Measurements from ENCODE around the gene INKA2.

INKA2 gene

GRCh38 chr1:111756124-111756513 lies 16.9 kb upstream of the INKA2 start:
- Histone ChIP-seq H3K36me3 (ENCODE audit: insufficient read depth, low read length) (peaks cover 32% of the 10 kb centered on the region), H3K27ac (peak overlapping the region; percentile 86), H3K9ac (ENCODE audit: insufficient read length) (peak overlapping the region; percentile 98), H3K9me3 (ENCODE audit: low read depth, low read length) (no peaks in the 10 kb centered on the region), H3K4me3 (peak overlapping the region; percentile 98)
- TF ChIP-seq FOXP2 (optimal IDR thresholded peaks at IDR 0.05; ENCODE audit: control extremely low read depth, extremely low read length, insufficient read depth) (no peak), EZH2 (IDR thresholded peaks at IDR 0.05) (no peak), POLR2AphosphoS5 (IDR thresholded peaks at IDR 0.05; ENCODE audit: borderline replicate concordance, low read depth, low read length) (no peak)
- no peak for DNase-seq (ENCODE audit: low read depth, low spot score)

- TF ChIP-seq EZH2 (IDR thresholded peaks at IDR 0.05) (no peak), POLR2AphosphoS5 (IDR thresholded peaks at IDR 0.05; ENCODE audit: borderline replicate concordance, low read depth, low read length) (peak; percentile 77), FOXP2 (optimal IDR thresholded peaks at IDR 0.05; ENCODE audit: control extremely low read depth, extremely low read length, insufficient read depth) (no peak)
- DNase-seq (ENCODE audit: low read depth, low spot score), result peak; percentile 86
- Histone ChIP-seq H3K9me3 (ENCODE audit: low read depth, low read length) (no peaks in the 10 kb centered on the region), H3K27ac (peak within 1 kb of the TSS; percentile 86), H3K36me3 (ENCODE audit: insufficient read depth, low read length) (peaks cover 26% of the 10 kb centered on the region), H3K4me3 (peak within 1 kb of the TSS; percentile 98), H3K9ac (ENCODE audit: insufficient read length) (peak within 1 kb of the TSS; percentile 98)
Observed at GRCh38 chr1:111755331-111756123, 16.3 kb upstream of the INKA2 start, which contains the start of gene DDX20. DDX20 (plus strand) TSS chr1:111755901; CDS start chr1:111755925, 24 bp downstream.

GRCh38 chr1:111754984-111755330 lies 15.8 kb upstream of the INKA2 start:
- Histone ChIP-seq H3K36me3 (ENCODE audit: insufficient read depth, low read length) (peaks cover 20% of the 10 kb centered on the region), H3K9me3 (ENCODE audit: low read depth, low read length) (no peaks in the 10 kb centered on the region), H3K4me3 (peak overlapping the region; percentile 98), H3K9ac (ENCODE audit: insufficient read length) (peak overlapping the region; percentile 98), H3K27ac (peak overlapping the region; percentile 86; the same call in 1 of the 2 replicates)
- TF ChIP-seq POLR2AphosphoS5 (IDR thresholded peaks at IDR 0.05; ENCODE audit: borderline replicate concordance, low read depth, low read length) (no peak), FOXP2 (optimal IDR thresholded peaks at IDR 0.05; ENCODE audit: control extremely low read depth, extremely low read length, insufficient read depth) (no peak), EZH2 (IDR thresholded peaks at IDR 0.05) (no peak)
- peak; percentile 8 for DNase-seq (ENCODE audit: low read depth, low spot score)

- no peak overlapping the region for H3K9ac ChIP-seq (ENCODE audit: insufficient read length)
- H3K4me3 ChIP-seq, result no peak overlapping the region
- H3K36me3 ChIP-seq (ENCODE audit: insufficient read depth, low read length), result no peaks in the 10 kb centered on the region; the same call in 1 of the 2 replicates
- TF ChIP-seq FOXP2 (optimal IDR thresholded peaks at IDR 0.05; ENCODE audit: control extremely low read depth, extremely low read length, insufficient read depth) (no peak), EZH2 (IDR thresholded peaks at IDR 0.05) (no peak), POLR2AphosphoS5 (IDR thresholded peaks at IDR 0.05; ENCODE audit: borderline replicate concordance, low read depth, low read length) (no peak)
- no peak for DNase-seq (ENCODE audit: low read depth, low spot score)
- no peak overlapping the region for H3K27ac ChIP-seq
- H3K9me3 ChIP-seq (ENCODE audit: low read depth, low read length), result no peaks in the 10 kb centered on the region
Observed at GRCh38 chr1:111751906-111752575, 12.8 kb upstream of the INKA2 start.

- Histone ChIP-seq H3K9me3 (ENCODE audit: low read depth, low read length) (no peaks in the 10 kb centered on the region), H3K4me3 (no peak overlapping the region), H3K27ac (no peak overlapping the region), H3K9ac (ENCODE audit: insufficient read length) (no peak overlapping the region), H3K36me3 (ENCODE audit: insufficient read depth, low read length) (no peaks in the 10 kb centered on the region)
- TF ChIP-seq POLR2AphosphoS5 (IDR thresholded peaks at IDR 0.05; ENCODE audit: borderline replicate concordance, low read depth, low read length), result no peak
- TF ChIP-seq EZH2 (IDR thresholded peaks at IDR 0.05), result no peak
- no peak for TF ChIP-seq FOXP2 (optimal IDR thresholded peaks at IDR 0.05; ENCODE audit: control extremely low read depth, extremely low read length, insufficient read depth)
- no peak for DNase-seq (ENCODE audit: low read depth, low spot score)
Observed at GRCh38 chr1:111750856-111751255, 11.7 kb upstream of the INKA2 start.

- H3K27ac ChIP-seq, result no peak overlapping the region
Observed at GRCh38 chr1:111749628-111750027, 10.4 kb upstream of the INKA2 start.

GRCh38 chr1:111747947-111748346 lies 8.8 kb upstream of the INKA2 start:
- Histone ChIP-seq H3K9ac (ENCODE audit: insufficient read length) (no peak overlapping the region), H3K9me3 (ENCODE audit: low read depth, low read length) (no peaks in the 10 kb centered on the region), H3K36me3 (ENCODE audit: insufficient read depth, low read length) (no peaks in the 10 kb centered on the region), H3K27ac (no peak overlapping the region), H3K4me3 (no peak overlapping the region)
- DNase-seq (ENCODE audit: low read depth, low spot score), result no peak
- no peak for TF ChIP-seq FOXP2 (optimal IDR thresholded peaks at IDR 0.05; ENCODE audit: control extremely low read depth, extremely low read length, insufficient read depth)
- TF ChIP-seq POLR2AphosphoS5 (IDR thresholded peaks at IDR 0.05; ENCODE audit: borderline replicate concordance, low read depth, low read length), result no peak
- TF ChIP-seq EZH2 (IDR thresholded peaks at IDR 0.05), result no peak

More at GRCh38 chr1:111749628-111750027, 10.4 kb upstream of the INKA2 start:
- no peak overlapping the region for H3K9ac ChIP-seq (ENCODE audit: insufficient read length)
- H3K36me3 ChIP-seq (ENCODE audit: insufficient read depth, low read length), result no peaks in the 10 kb centered on the region
- no peak overlapping the region for H3K4me3 ChIP-seq
- no peaks in the 10 kb centered on the region for H3K9me3 ChIP-seq (ENCODE audit: low read depth, low read length)
- no peak for DNase-seq (ENCODE audit: low read depth, low spot score)
- TF ChIP-seq POLR2AphosphoS5 (IDR thresholded peaks at IDR 0.05; ENCODE audit: borderline replicate concordance, low read depth, low read length) (no peak), FOXP2 (optimal IDR thresholded peaks at IDR 0.05; ENCODE audit: control extremely low read depth, extremely low read length, insufficient read depth) (no peak), EZH2 (IDR thresholded peaks at IDR 0.05) (no peak)

- Histone ChIP-seq H3K27ac (no peak overlapping the region), H3K9ac (ENCODE audit: insufficient read length) (no peak overlapping the region), H3K4me3 (no peak overlapping the region), H3K9me3 (ENCODE audit: low read depth, low read length) (no peaks in the 10 kb centered on the region), H3K36me3 (ENCODE audit: insufficient read depth, low read length) (no peaks in the 10 kb centered on the region)
- TF ChIP-seq FOXP2 (optimal IDR thresholded peaks at IDR 0.05; ENCODE audit: control extremely low read depth, extremely low read length, insufficient read depth), result no peak
- TF ChIP-seq EZH2 (IDR thresholded peaks at IDR 0.05), result no peak
- TF ChIP-seq POLR2AphosphoS5 (IDR thresholded peaks at IDR 0.05; ENCODE audit: borderline replicate concordance, low read depth, low read length), result no peak
- peak; percentile 22 for DNase-seq (ENCODE audit: low read depth, low spot score)
Observed at GRCh38 chr1:111747282-111747734, 8.1 kb upstream of the INKA2 start.
